ENCODE results near the gene PRAMEF11. TPM values are rescaled to one million over a fixed set of nuclear protein-coding genes. Genes with fewer than 3 reads are reported as not detected.

The PRAMEF11 gene
- total RNA-seq, 1 experiment from 2014 or later = not detected

DNA sequence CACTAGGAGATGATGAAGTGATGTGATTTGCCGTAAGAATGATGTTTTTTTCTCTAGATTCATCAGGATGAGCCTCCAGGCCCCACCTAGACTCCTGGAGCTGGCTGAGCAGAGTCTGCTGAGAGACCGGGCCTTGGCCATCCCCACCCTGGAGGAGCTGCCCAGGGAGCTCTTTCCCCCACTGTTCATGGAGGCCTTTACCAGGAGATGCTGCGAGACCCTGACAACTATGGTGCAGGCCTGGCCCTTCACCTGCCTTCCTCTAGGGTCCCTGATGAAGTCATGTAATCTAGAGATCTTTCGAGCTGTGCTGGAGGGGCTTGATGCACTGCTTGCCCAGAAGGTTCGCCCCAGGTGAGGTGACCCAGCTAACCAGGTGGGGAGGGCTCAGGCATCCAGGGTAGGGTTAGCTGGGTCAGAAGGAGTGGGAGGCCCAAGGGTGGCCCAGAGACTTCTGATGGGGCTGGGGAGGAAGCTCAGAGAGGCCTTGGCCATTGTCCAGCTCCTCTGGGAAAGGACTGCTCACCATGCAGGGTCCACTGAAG lies 56.3 kb downstream of the PRAMEF11 start:
- DNase-seq (ENCODE audit: low spot score) = no peak

Other genes starting within 250 kb of the PRAMEF11 start
- gene DHRS3, start 213.2 kb downstream of the PRAMEF11 start, total RNA-seq (2014; rRNA removed; shearing (Covaris generic)) = not detected in 2 replicates
- not detected in 2 replicates for gene AADACL4, start 187.3 kb downstream of the PRAMEF11 start, total RNA-seq (2014; rRNA removed; shearing (Covaris generic))
- gene AADACL3, start 115.3 kb downstream of the PRAMEF11 start, total RNA-seq (2014; rRNA removed; shearing (Covaris generic)) = not detected in 2 replicates
- gene CFAP107, start 85.2 kb downstream of the PRAMEF11 start, total RNA-seq (2014; rRNA removed; shearing (Covaris generic)) = not detected in 2 replicates
- gene PRAMEF12, start 57.7 kb downstream of the PRAMEF11 start, total RNA-seq (2014; rRNA removed; shearing (Covaris generic)) = not detected in 2 replicates
- gene PRAMEF1, start 40.0 kb downstream of the PRAMEF11 start, total RNA-seq (2014; rRNA removed; shearing (Covaris generic)) = not detected in 2 replicates
- gene HNRNPCL1, start 17.3 kb upstream of the PRAMEF11 start, total RNA-seq (2014; rRNA removed; shearing (Covaris generic)) = not detected in 2 replicates
- not detected in 2 replicates for gene PRAMEF2, start 25.7 kb upstream of the PRAMEF11 start, total RNA-seq (2014; rRNA removed; shearing (Covaris generic))
- gene PRAMEF4, start 54.8 kb upstream of the PRAMEF11 start, total RNA-seq (2014; rRNA removed; shearing (Covaris generic)) = not detected in 2 replicates
- not detected in 2 replicates for gene PRAMEF10, start 66.9 kb upstream of the PRAMEF11 start, total RNA-seq (2014; rRNA removed; shearing (Covaris generic))
- gene PRAMEF7, start 85.2 kb upstream of the PRAMEF11 start, total RNA-seq (2014; rRNA removed; shearing (Covaris generic)) = not detected in 2 replicates
- not detected in 2 replicates for gene PRAMEF6, start 116.2 kb upstream of the PRAMEF11 start, total RNA-seq (2014; rRNA removed; shearing (Covaris generic))
- gene PRAMEF27, start 225.2 kb upstream of the PRAMEF11 start, total RNA-seq (2014; rRNA removed; shearing (Covaris generic)) = not detected in 2 replicates
- gene HNRNPCL3, start 229.4 kb upstream of the PRAMEF11 start, total RNA-seq (2014; rRNA removed; shearing (Covaris generic)) = not detected in 2 replicates
- gene PRAMEF25, start 239.4 kb upstream of the PRAMEF11 start, total RNA-seq (2014; rRNA removed; shearing (Covaris generic)) = not detected in 2 replicates